H1 (cell line): ENCODE results near the gene GNAQ. TPM values are rescaled to one million over a fixed set of nuclear protein-coding genes. Genes with fewer than 3 reads are reported as not detected.

Experiments used
- CTCF ChIA-PET: fragments of 300-600 bp; sonication (Branson Sonifier 250); formaldehyde crosslinking; loops from one replicate; lab custom pipeline; 2021; ENCODE audit not compliant: partially characterized antibody; lab: Charles Lee
- POLR2A ChIA-PET: fragments of 300-600 bp; sonication (Branson Sonifier 250); formaldehyde crosslinking; loops from one replicate; lab custom pipeline; 2021; ENCODE audit warnings: inconsistent platforms; ENCODE audit not compliant: partially characterized antibody; lab: Charles Lee
- DNase-seq, 2 experiments: peaks; one replicate each; pipeline versions ENCODE4 v3.0.0 to v3.0.0-alpha.2; 2010 to 2022; ENCODE audit warnings: low spot score in 2 of 2, low read depth in 1 of 2, mixed read lengths in 1 of 2
- FAIRE-seq: peaks from 2 replicates; lab custom pipeline; 2011; peaks lifted over from hg19 to GRCh38; lab: Jason Lieb, UNC
- H2AFZ ChIP-seq: 2 replicates; pipeline ENCODE4 v1.8.1; 2012; ENCODE audit warnings: low read length, inconsistent platforms
- H2AK5ac ChIP-seq: 2 replicates; pipeline ENCODE4 v1.6.1; 2013; ENCODE audit warnings: low read depth, low read length
- H2BK120ac ChIP-seq: replicated peaks from 2 replicates; pipeline ENCODE3; 2013; ENCODE audit warnings: low read depth, low read length, inconsistent platforms
- H2BK12ac ChIP-seq: 2 replicates; pipeline ENCODE4 v1.6.1; 2013; ENCODE audit warnings: low read depth, low read length
- H2BK15ac ChIP-seq: 2 replicates; pipeline ENCODE4 v1.6.1; 2013; ENCODE audit warnings: low read length
- H2BK20ac ChIP-seq: 2 replicates; pipeline ENCODE4 v1.6.1; 2013; ENCODE audit warnings: low read length
- H2BK5ac ChIP-seq: 2 replicates; pipeline ENCODE4 v1.6.1; 2013; ENCODE audit warnings: low read depth, low read length
- H3K14ac ChIP-seq: 2 replicates; pipeline ENCODE4 v1.6.1; 2013; ENCODE audit warnings: inconsistent platforms; ENCODE audit not compliant: insufficient read length
- H3K18ac ChIP-seq: 2 replicates; pipeline ENCODE4 v1.6.1; 2013; ENCODE audit warnings: low read length; ENCODE audit errors: extremely low read depth
- H3K23ac ChIP-seq: 2 replicates; pipeline ENCODE4 v1.6.1; 2013; ENCODE audit warnings: inconsistent platforms; ENCODE audit not compliant: insufficient read length
- H3K23me2 ChIP-seq: 2 replicates; pipeline ENCODE4 v1.6.1; 2013; ENCODE audit warnings: low read depth, low read length
- H3K27ac ChIP-seq: 2 replicates; pipeline ENCODE4 v1.6.1; 2011; ENCODE audit warnings: low read depth, low read length, inconsistent platforms
- H3K27me3 ChIP-seq, 4 experiments: replicated peaks in 1 of 4; 1 replicate in 1 of 4; 2 replicates in 3 of 4; pipeline versions ENCODE4 v1.6.1 to v1.8.1; 2011 to 2013; ENCODE audit warnings: low read length in 3 of 4, mild to moderate bottlenecking in 3 of 4, inconsistent platforms in 2 of 4, mixed read lengths in 2 of 4, moderate library complexity in 1 of 4; ENCODE audit not compliant: control insufficient read depth in 3 of 4, insufficient read depth in 3 of 4; ENCODE audit errors: extremely low read depth in 1 of 4
- H3K36me3 ChIP-seq, 4 experiments: 2 replicates each; pipeline versions ENCODE4 v1.6.1 to v1.8.1; 2011 to 2013; ENCODE audit warnings: mild to moderate bottlenecking in 4 of 4, low read length in 3 of 4, moderate library complexity in 2 of 4, control low read depth in 1 of 4, inconsistent platforms in 1 of 4; ENCODE audit not compliant: insufficient read depth in 4 of 4, control insufficient read depth in 2 of 4
- H3K4ac ChIP-seq: replicated peaks from 2 replicates; pipeline ENCODE3; 2013; ENCODE audit warnings: low read length, low read depth, mixed read lengths, inconsistent platforms; ENCODE audit not compliant: insufficient read length
- H3K4me1 ChIP-seq, 4 experiments: replicated peaks in 1 of 4; 1 replicate in 1 of 4; 2 replicates in 3 of 4; pipeline versions ENCODE4 v1.6.1 to v1.8.1; 2011 to 2013; ENCODE audit warnings: low read length in 3 of 4, inconsistent platforms in 2 of 4, mixed read lengths in 1 of 4; ENCODE audit not compliant: insufficient read depth in 4 of 4, control insufficient read depth in 3 of 4
- H3K4me2 ChIP-seq, 2 experiments: 2 replicates each; pipeline versions ENCODE4 v1.6.1 to v1.8.1; 2011 to 2013; ENCODE audit warnings: low read depth in 2 of 2, low read length in 2 of 2, control low read depth in 1 of 2, inconsistent platforms in 1 of 2, mild to moderate bottlenecking in 1 of 2; ENCODE audit not compliant: insufficient read depth in 1 of 2
- H3K4me3 ChIP-seq, 4 experiments: fragments of 200-600, 300-600 bp in 1 of 4; sonication (generic), shearing (Covaris generic), sonication (Bioruptor Twin) in 1 of 4; 2 replicates each; pipeline versions ENCODE4 v1.5.1 to v1.8.1; 2011 to 2016; ENCODE audit warnings: low read length in 4 of 4, low read depth in 3 of 4, control low read depth in 2 of 4, inconsistent platforms in 2 of 4, mild to moderate bottlenecking in 2 of 4, mixed read lengths in 1 of 4, moderate library complexity in 1 of 4; ENCODE audit not compliant: insufficient read depth in 2 of 4; ENCODE audit errors: extremely low read depth in 1 of 4
- H3K56ac ChIP-seq: replicated peaks from 2 replicates; pipeline ENCODE3; 2013; ENCODE audit warnings: low read depth, mild to moderate bottlenecking, mixed read lengths, low read length, inconsistent platforms; ENCODE audit not compliant: insufficient read length
- H3K79me1 ChIP-seq: 2 replicates; pipeline ENCODE4 v1.6.1; 2013; ENCODE audit warnings: low read depth, low read length, control low read depth
- H3K79me2 ChIP-seq, 2 experiments: 2 replicates each; pipeline versions ENCODE4 v1.6.1 to v1.8.1; 2012 to 2013; ENCODE audit warnings: low read length in 2 of 2, mild to moderate bottlenecking in 2 of 2, inconsistent platforms in 1 of 2; ENCODE audit not compliant: insufficient read depth in 2 of 2, control insufficient read depth in 1 of 2
- H3K9ac ChIP-seq, 4 experiments: replicated peaks in 1 of 4; 1 replicate in 1 of 4; 2 replicates in 3 of 4; pipeline versions ENCODE4 v1.6.1 to v1.8.1; 2011 to 2013; ENCODE audit warnings: low read depth in 3 of 4, low read length in 3 of 4, control low read depth in 2 of 4, mild to moderate bottlenecking in 2 of 4, moderate library complexity in 2 of 4, inconsistent platforms in 1 of 4; ENCODE audit errors: extremely low read depth in 1 of 4
- H3K9me3 ChIP-seq, 2 experiments: 2 replicates each; pipeline versions ENCODE4 v1.6.1 to v1.8.1; 2012 to 2013; ENCODE audit warnings: mild to moderate bottlenecking in 2 of 2, moderate library complexity in 2 of 2, control low read depth in 1 of 2, inconsistent platforms in 1 of 2, low read depth in 1 of 2, low read length in 1 of 2, mixed read lengths in 1 of 2; ENCODE audit not compliant: insufficient read depth in 2 of 2
- H4K20me1 ChIP-seq, 2 experiments: replicated peaks in 1 of 2; 2 replicates each; pipeline versions ENCODE3 to v1.8.1; 2011 to 2013; ENCODE audit warnings: inconsistent platforms in 2 of 2, low read length in 2 of 2, mild to moderate bottlenecking in 1 of 2; ENCODE audit not compliant: insufficient read depth in 2 of 2, control insufficient read depth in 1 of 2
- H4K5ac ChIP-seq: 2 replicates; pipeline ENCODE4 v1.6.1; 2013; ENCODE audit warnings: low read length, low read depth, mixed read lengths, inconsistent platforms; ENCODE audit not compliant: insufficient read length
- H4K8ac ChIP-seq: 2 replicates; pipeline ENCODE4 v1.8.0; 2013; ENCODE audit warnings: mild to moderate bottlenecking, moderate library complexity, low read length, inconsistent platforms; ENCODE audit not compliant: insufficient read depth; ENCODE audit errors: extremely low read depth
- H4K91ac ChIP-seq: replicated peaks from 2 replicates; pipeline ENCODE3; 2013; ENCODE audit warnings: low read length, mixed read lengths, inconsistent platforms; ENCODE audit not compliant: insufficient read length
- CBX5 ChIP-seq: fragments of 300-800, 300-1000 bp; sonication (generic); IDR thresholded peaks from 2 replicates; pipeline ENCODE4 v1.7.1; 2016; ENCODE audit warnings: antibody characterized with exemption, low read length, low read depth
- FOSL1 ChIP-seq: IDR thresholded peaks from 2 replicates; pipeline ENCODE4 v1.6.1; 2011; ENCODE audit warnings: mild to moderate bottlenecking, low read depth, low read length, moderate library complexity; ENCODE audit not compliant: insufficient read depth
- KDM5A ChIP-seq: fragments of 200-600 bp; IDR thresholded peaks from 2 replicates; pipeline ENCODE4 v1.7.1; 2012; ENCODE audit warnings: mild to moderate bottlenecking, low read length, inconsistent platforms, mixed read lengths
- SP1 ChIP-seq: IDR thresholded peaks from 2 replicates; pipeline ENCODE4 v1.6.1; 2011; ENCODE audit warnings: low read depth, low read length
- WGBS, 2 experiments: shearing (Covaris generic) in 1 of 2; methylation state at CpG; one replicate each; pipeline versions ENCODE4 v1.1.6 to v1.1.7; 2013 to 2015; ENCODE audit warnings: low lambda C conversion rate in 2 of 2, mixed read lengths in 2 of 2, inconsistent platforms in 1 of 2, low coverage in 1 of 2, missing lambda C conversion rate in 1 of 2; ENCODE audit not compliant: insufficient replicate concordance in 2 of 2, insufficient coverage in 1 of 2, insufficient read length in 1 of 2; ENCODE audit errors: extremely low coverage in 1 of 2, missing lambda C conversion rate in 1 of 2; 5-methylcytosine and 5-hydroxymethylcytosine counted together
- polyA plus RNA-seq, 7 experiments: library from polyadenylated mRNA; depleted of rRNA in 3 of 7; stranded (reverse) in 5 of 7; unstranded in 2 of 7; fragments of >200 nt in 5 of 7; fragments of 200-250 nt in 2 of 7; gene quantifications; 1 replicate in 5 of 7; 2 replicates in 1 of 7; 4 replicates in 1 of 7; pipeline versions ENCODE4 v1.2.1 to v1.2.3, GENCODE V29; 2011 to 2013; ENCODE audit warnings: missing spikeins in 2 of 7, mixed read lengths in 2 of 7
- total RNA-seq: library from RNA; stranded (reverse); fragmentation: NEBNext Ultra II Directional; extraction: Animal tissue kit (Norgen Biotek cat#: 25700); gene quantifications from 2 replicates; pipeline ENCODE4 v1.2.1, GENCODE V29; 2021

Gene GNAQ
- total and polyA plus RNA-seq, 2 of the 8 experiments (the other 6 are each of a cell fraction or from before 2014, with no cell fraction given): 22.8 to 63.8 TPM

DNA sequence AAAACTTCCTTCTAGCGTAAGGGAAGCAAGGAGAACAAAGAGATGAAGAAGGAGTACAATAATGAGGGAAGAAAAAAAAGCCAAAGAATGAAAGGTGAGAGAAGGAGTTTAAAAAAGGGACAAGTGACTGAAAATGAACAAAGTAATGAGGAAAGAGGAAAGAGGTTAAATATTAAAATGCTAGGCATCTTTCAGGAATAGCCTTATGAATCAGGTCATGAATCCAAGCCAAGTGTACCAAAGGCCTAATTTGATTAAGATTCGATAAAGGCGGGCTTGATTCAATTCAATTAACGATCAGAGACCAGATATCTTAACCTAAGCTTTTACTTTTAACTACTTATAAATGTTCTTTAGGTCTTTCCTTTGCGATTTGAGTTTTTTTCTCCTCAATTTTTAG, 241.7 kb downstream of the GNAQ start:
- no peak overlapping the region for H4K5ac ChIP-seq
- no peak overlapping the region for H4K91ac ChIP-seq
- CTCF ChIA-PET: interaction anchor here (1.4 kb wide), 1 partner anchor 13 kb away, joined by 5 read pairs; no protein-coding TSS in a partner anchor
- no peak overlapping the region for H3K4me2 ChIP-seq
- WGBS, 2 experiments: 95% methylated on average over 5 of the region's 5 CpGs; no CpG with 5 or more reads in 1 of the 2 experiments
- no peak overlapping the region for H2AFZ ChIP-seq
- TF ChIP-seq KDM5A (no peak), FOSL1 (no peak), SP1 (no peak), CBX5 (no peak)
- H3K36me3 ChIP-seq: no peaks in the 10 kb centered on the region
- H4K8ac ChIP-seq: no peak overlapping the region
- no peak overlapping the region for H3K23ac ChIP-seq
- H3K4ac ChIP-seq: no peak overlapping the region
- no peak overlapping the region for H2BK5ac ChIP-seq
- H3K27me3 ChIP-seq: no peaks in the 10 kb centered on the region
- no peaks in the 10 kb centered on the region for H3K79me2 ChIP-seq
- POLR2A ChIA-PET: no interaction called here
- H3K9me3 ChIP-seq: no peaks in the 10 kb centered on the region
- no peak overlapping the region for H2AK5ac ChIP-seq
- no peak overlapping the region for H2BK12ac ChIP-seq
- no peak overlapping the region for H3K9ac ChIP-seq
- H3K56ac ChIP-seq: no peak overlapping the region
- no peak overlapping the region for H3K4me3 ChIP-seq
- H3K23me2 ChIP-seq: no peaks in the 10 kb centered on the region
- no peak overlapping the region for H2BK20ac ChIP-seq
- H3K14ac ChIP-seq: no peak overlapping the region
- no peak overlapping the region for H2BK120ac ChIP-seq
- no peaks in the 10 kb centered on the region for H3K79me1 ChIP-seq
- FAIRE-seq: no peak
- no peaks in the 10 kb centered on the region for H4K20me1 ChIP-seq
- no peak overlapping the region for H3K18ac ChIP-seq
- no peak overlapping the region for H3K27ac ChIP-seq
- no peak for DNase-seq
- no peak overlapping the region for H2BK15ac ChIP-seq
- H3K4me1 ChIP-seq: no peaks in the 10 kb centered on the region; a peak in 1 of 7 replicates
